Heart left ventricle (tissue), 13 donors: ENCODE measurements around the gene LPCAT1.

Experiments
- POLR2A ChIP-seq, 2 donors: fragments of 450-650 bp; IDR thresholded peaks; one replicate each; pipeline ENCODE4 v1.6.1; 2017; ENCODE audit warnings: antibody characterized with exemption in 2 of 2, mild to moderate bottlenecking in 2 of 2, moderate library complexity in 2 of 2
- TF ChIP-seq, protein P1 (sequence below), 12 donors: fragments of 200-600 bp; sonication (generic) in 4 of 12; IDR thresholded peaks; one replicate each; pipeline versions ENCODE4 v1.5.0 to v1.8.0; 2018 to 2022; ENCODE audit warnings: antibody characterized with exemption in 12 of 12, mild to moderate bottlenecking in 5 of 12
- donor health status: ischemic (EF 13 %, LVEDD 7.1; RV severe dilation, severe dysfunction).
- donor health status: DM: no; HTN: yes; CAD: no.
- donor health status: DM: no; HTN: no; CAD: no.
- donor health status: ischemic (EF 25% LVEDD 6.9; RV normal size, moderate dysfunction).
- donor health status: ischemic (EF 25% LVEDD 5.7; RV mildly dilated, moderate dysfunction).
- donor health status: ischemic (EF 35%, LVEDD 5.7; RV mildly dilated, moderate dysfunction).
- donor health status: nonischemic (EF 11% LVEDD 7.7; RV severe dilation, severe dysfunction).
- donor health status: DM: yes; HTN: yes; CAD: no.
- donor health status: PGD.
- donor health status: ischemic (EF 29% LVEDD 5.4; RV normal size, mild dysfunction).
- donor health status: nonischemic (EF 23%, LVEDD 6.1; RV moderate dilation, normal function).

DNA sequence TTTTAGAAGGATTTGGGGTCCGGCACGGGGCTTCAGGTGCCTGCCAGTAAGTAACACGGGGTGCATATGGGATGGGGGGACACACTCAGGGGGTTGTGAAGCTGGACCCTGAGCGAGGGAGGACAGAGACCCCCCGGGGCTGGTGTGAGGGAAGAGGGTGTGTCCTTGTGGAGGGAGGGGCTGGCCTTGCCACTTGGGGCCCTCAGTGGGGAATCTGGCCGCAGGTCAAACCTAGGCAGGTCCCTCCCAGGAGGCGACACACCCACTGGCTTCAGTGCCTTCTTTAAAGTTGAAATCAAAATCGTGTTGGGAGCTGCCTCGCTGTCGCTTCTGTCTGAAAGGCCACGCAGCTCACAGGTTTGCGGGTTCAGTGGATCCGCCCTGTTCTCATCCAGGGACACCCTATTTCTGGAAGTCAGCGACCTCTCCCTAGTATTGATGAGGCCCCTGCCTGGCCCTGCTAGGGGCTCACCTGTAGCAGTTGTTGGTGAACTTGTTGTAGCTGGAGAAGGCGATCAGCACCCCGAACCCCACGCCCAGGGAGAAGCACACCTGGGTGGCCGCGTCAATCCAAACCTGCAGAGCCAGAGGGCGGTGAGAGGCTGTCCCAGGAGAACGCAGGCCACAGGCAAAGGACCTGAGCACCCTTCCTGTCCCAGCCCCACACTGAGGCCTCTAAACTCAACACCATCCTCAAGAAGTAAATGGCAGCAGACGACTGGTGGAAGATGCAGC, 108.0 kb downstream of the LPCAT1 start:
- TF ChIP-seq POLR2A (IDR thresholded peaks at IDR 0.05) = no peak
- TF ChIP-seq, protein P1, sequence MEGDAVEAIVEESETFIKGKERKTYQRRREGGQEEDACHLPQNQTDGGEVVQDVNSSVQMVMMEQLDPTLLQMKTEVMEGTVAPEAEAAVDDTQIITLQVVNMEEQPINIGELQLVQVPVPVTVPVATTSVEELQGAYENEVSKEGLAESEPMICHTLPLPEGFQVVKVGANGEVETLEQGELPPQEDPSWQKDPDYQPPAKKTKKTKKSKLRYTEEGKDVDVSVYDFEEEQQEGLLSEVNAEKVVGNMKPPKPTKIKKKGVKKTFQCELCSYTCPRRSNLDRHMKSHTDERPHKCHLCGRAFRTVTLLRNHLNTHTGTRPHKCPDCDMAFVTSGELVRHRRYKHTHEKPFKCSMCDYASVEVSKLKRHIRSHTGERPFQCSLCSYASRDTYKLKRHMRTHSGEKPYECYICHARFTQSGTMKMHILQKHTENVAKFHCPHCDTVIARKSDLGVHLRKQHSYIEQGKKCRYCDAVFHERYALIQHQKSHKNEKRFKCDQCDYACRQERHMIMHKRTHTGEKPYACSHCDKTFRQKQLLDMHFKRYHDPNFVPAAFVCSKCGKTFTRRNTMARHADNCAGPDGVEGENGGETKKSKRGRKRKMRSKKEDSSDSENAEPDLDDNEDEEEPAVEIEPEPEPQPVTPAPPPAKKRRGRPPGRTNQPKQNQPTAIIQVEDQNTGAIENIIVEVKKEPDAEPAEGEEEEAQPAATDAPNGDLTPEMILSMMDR (IDR thresholded peaks at IDR 0.05) = no peak
